ENCODE measurements around the gene CNTNAP2. TPM values are rescaled to one million over a fixed set of nuclear protein-coding genes. Genes with fewer than 3 reads are reported as not detected.

The CNTNAP2 gene
- total RNA-seq, 2 donors from 2014 or later: not detected

DNA sequence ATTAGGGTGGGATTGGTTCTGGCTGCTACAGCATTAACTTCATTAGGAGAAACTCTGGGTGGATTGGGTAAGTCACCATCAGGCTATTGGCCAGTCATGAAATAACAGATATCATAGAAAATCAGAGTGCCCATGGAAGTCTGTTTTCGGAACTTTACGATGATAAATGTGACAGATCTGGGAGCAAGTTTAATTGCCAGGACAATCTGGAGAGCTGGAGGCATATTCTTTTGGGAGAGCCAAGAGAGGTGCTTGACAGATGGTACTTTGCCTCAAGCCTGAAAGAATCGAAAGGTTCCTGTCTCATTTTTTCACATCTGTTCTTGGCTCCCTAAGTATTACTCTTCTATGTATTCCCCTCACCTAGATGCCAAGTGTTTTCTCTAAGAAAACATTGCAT, 369.9 kb downstream of the CNTNAP2 start:
- ATAC-seq (replicated peaks): no peak
- Mint-ChIP-seq H3K9me3 (peaks cover 12% of the 10 kb centered on the region), H3K27ac (no peak overlapping the region), H3K27me3 (peaks cover 3% of the 10 kb centered on the region), H3K4me1 (no peaks in the 10 kb centered on the region), H3K36me3 (ENCODE audit: low read depth) (no peaks in the 10 kb centered on the region), H3K4me3 (no peak overlapping the region)

DNA sequence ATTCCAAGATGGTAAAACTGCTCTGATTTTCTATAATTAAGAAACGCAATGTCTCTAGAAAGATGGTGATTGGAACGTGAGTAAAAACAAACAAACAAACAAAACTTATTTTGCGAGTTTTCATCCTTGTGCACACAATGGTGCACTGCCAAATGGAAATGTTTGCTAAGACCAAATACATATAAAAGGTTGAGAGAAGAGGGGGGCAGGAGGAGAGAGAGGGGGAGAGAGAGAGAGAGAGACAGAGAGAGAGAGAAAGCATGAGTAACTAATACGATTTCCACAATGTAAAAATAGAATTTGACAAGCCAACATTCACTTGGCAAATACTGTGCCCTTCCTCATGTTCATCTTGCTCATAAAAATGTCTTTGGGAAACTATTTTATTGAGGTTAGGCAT, 375.4 kb downstream of the CNTNAP2 start:
- Mint-ChIP-seq H3K4me3 (no peak overlapping the region), H3K36me3 (ENCODE audit: low read depth) (no peaks in the 10 kb centered on the region), H3K4me1 (no peaks in the 10 kb centered on the region), H3K27ac (no peak overlapping the region), H3K9me3 (peaks cover 22% of the 10 kb centered on the region), H3K27me3 (peaks cover 3% of the 10 kb centered on the region)
- no peak for ATAC-seq (replicated peaks)

DNA sequence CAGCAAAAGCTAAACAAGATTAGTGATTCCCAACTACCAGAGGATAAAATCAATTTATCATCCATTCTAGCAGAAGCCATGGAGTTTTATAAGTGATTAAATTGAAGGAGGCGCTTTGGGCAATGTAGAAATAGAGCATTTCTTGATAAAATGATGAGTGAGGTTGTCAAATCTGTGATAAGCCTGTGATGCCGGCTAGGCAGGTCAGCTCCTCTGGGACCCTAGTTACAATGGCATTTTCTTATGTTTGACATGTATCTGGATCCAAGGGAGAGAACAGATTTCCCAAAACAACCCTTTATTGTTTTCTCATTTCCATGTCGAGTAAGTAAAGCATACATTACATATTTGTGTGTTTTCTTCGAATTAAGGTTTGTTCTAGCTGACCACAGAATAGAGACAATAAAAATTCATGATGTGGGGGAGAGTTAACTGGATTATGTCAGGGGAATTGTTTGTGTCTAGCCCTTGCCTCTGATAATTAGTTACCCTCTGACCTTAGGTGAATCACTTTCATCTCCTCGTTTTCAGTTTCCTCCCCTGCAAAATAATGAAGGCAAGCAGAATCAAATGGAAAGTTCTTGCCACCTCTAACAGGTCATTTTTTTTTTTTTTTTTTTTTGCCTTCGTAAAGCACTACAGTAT, 378.5 kb downstream of the CNTNAP2 start:
- H3K27ac Mint-ChIP-seq: no peak overlapping the region
- no peak overlapping the region for H3K4me3 Mint-ChIP-seq
- H3K4me1 Mint-ChIP-seq: no peaks in the 10 kb centered on the region
- peaks cover 10% of the 10 kb centered on the region for H3K9me3 Mint-ChIP-seq
- H3K27me3 Mint-ChIP-seq: no peaks in the 10 kb centered on the region
- ATAC-seq (replicated peaks): no peak
- no peaks in the 10 kb centered on the region for H3K36me3 Mint-ChIP-seq (ENCODE audit: low read depth)

DNA sequence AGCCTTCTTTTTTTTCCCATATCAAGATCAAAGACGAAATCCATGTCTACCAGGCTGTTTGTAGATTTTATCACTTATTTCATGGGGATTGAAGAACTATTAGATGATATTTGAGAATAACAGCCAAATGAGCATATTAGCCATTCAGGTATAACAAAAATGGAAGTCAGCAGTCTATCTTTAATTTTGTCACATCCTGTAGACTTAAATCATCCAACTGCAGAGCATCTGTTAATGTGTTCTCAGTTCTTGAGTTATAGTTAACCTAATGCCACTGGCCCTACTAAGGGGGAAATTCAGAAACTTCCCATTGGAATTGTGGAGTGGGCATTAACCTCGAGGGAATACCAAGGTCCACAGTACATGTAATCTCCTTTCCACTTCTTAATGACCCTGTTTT, 380.1 kb downstream of the CNTNAP2 start:
- Mint-ChIP-seq H3K27ac (no peak overlapping the region), H3K27me3 (no peaks in the 10 kb centered on the region), H3K9me3 (peaks cover 10% of the 10 kb centered on the region), H3K36me3 (ENCODE audit: low read depth) (no peaks in the 10 kb centered on the region), H3K4me1 (no peaks in the 10 kb centered on the region), H3K4me3 (no peak overlapping the region)
- no peak for ATAC-seq (replicated peaks)

DNA sequence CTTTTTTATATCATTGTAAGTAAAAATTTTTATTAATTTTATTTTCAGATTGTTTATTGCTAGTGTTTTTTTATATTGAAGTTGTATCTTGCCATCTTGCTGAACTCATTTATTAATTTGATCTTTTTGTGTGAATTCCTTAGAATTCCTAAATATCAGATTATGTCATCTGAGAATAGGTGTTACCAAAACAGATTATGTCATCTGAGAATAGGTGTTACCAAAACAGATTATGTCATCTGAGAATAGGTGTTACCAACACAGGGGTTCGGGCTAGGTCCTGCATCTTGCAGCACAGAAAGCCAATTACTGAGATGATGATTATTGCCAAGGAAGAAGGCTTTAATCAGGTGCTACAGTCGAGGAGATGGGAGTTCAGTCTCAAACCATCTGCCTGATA, 383.4 kb downstream of the CNTNAP2 start:
- Mint-ChIP-seq H3K9me3 (peaks cover 3% of the 10 kb centered on the region), H3K36me3 (ENCODE audit: low read depth) (no peaks in the 10 kb centered on the region), H3K27me3 (no peaks in the 10 kb centered on the region), H3K4me3 (no peak overlapping the region), H3K27ac (no peak overlapping the region), H3K4me1 (no peaks in the 10 kb centered on the region)
- no peak for ATAC-seq (replicated peaks)

DNA sequence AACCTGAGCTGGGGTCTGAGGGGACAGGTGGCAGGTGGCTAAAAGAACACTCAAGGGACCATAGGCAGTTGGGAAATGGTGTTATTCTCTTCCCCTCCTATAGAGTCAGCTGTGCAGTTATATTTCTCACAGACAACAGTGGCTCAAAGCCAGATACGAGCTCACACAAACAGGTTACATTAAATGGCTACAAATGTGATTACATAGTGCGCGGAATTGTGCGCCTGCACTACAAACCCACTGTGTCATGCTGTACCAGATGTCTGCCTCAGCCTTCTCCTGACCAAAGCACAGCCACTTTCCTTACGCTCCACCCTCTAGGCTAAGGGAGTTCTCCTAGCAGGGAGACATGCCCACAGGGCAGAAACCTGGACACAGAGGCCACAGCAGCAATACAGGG, 387.2 kb downstream of the CNTNAP2 start:
- no peak for ATAC-seq (replicated peaks)
- Mint-ChIP-seq H3K36me3 (ENCODE audit: low read depth) (no peaks in the 10 kb centered on the region), H3K4me3 (no peak overlapping the region), H3K27me3 (no peaks in the 10 kb centered on the region), H3K4me1 (no peaks in the 10 kb centered on the region), H3K27ac (no peak overlapping the region), H3K9me3 (peaks cover 3% of the 10 kb centered on the region)

DNA sequence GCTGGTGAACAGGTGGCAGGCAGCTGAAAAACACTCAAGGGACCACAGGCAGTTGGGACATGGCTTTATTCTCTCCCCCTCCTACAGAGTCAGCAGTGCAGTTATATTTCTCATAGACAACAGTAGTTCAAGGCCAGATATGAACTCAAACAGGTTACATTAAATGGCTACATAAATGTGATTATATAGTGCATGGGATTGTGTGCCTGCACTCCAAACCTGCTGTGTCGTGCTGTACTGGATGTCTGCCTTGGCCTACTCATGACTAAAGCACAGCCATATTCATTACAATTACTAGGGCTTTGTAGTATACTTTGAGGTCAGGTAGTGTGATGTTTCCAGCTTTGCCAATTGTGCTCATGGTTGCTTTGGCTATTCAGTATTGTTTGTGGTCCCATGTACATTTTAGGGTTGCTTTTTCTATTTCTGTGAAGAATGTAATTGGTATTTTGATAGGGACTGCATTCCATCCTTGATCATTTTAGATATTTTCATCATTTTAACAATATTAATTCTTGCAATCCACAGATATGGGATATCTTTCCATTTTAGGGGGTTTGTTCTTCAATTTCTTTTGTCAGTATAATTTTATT, 393.6 kb downstream of the CNTNAP2 start:
- peaks cover 18% of the 10 kb centered on the region for H3K9me3 Mint-ChIP-seq
- no peak overlapping the region for H3K4me3 Mint-ChIP-seq
- H3K27me3 Mint-ChIP-seq: no peaks in the 10 kb centered on the region
- no peaks in the 10 kb centered on the region for H3K36me3 Mint-ChIP-seq (ENCODE audit: low read depth)
- no peak overlapping the region for H3K27ac Mint-ChIP-seq
- no peaks in the 10 kb centered on the region for H3K4me1 Mint-ChIP-seq
- no peak for ATAC-seq (replicated peaks)

DNA sequence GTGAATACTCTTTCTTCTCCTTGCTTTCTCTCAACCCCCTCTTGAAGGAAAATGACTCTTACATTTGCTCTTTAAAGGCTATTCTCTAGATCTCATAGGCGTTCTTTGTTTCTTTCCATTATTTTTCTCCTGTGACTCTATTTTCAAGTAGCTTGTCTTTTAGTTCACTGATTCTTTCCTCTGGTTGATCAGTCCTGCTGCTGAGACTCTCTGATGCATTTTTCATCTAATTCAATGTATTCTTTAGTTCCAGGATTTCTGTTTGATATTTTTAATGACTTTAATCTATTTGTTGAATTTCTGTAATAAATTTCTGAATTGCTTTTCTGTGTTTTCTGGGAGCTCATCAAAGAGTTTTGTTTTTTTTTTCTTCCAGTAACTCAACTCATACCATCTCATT, 397.7 kb downstream of the CNTNAP2 start:
- Mint-ChIP-seq H3K27me3 (no peaks in the 10 kb centered on the region), H3K36me3 (ENCODE audit: low read depth) (no peaks in the 10 kb centered on the region), H3K9me3 (peaks cover 17% of the 10 kb centered on the region), H3K4me3 (no peak overlapping the region), H3K4me1 (no peaks in the 10 kb centered on the region), H3K27ac (no peak overlapping the region)
- no peak for ATAC-seq (replicated peaks)

DNA sequence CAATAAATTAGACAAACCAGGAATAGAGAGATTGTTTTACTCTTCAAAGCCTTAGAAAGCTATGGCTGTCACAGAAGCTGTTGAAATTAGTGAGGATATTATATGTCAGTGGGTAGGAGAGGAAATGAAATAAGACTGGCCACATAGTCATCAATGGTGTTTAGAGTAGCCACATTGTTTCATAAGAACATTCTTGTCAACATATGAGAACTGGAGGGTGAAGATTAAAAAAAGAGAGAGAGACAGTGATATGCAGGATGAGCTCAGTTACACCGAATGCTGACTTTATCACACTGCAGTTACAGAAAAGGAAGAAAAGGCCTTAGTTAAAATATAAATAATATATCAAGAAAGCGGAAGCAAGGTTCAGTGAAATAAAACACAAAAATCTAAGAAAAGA, 412.0 kb downstream of the CNTNAP2 start:
- no peaks in the 10 kb centered on the region for H3K36me3 Mint-ChIP-seq (ENCODE audit: low read depth)
- H3K4me3 Mint-ChIP-seq: no peak overlapping the region
- H3K4me1 Mint-ChIP-seq: no peaks in the 10 kb centered on the region
- no peak overlapping the region for H3K27ac Mint-ChIP-seq
- H3K27me3 Mint-ChIP-seq: no peaks in the 10 kb centered on the region
- H3K9me3 Mint-ChIP-seq: peaks cover 13% of the 10 kb centered on the region
- no peak for ATAC-seq (replicated peaks)

DNA sequence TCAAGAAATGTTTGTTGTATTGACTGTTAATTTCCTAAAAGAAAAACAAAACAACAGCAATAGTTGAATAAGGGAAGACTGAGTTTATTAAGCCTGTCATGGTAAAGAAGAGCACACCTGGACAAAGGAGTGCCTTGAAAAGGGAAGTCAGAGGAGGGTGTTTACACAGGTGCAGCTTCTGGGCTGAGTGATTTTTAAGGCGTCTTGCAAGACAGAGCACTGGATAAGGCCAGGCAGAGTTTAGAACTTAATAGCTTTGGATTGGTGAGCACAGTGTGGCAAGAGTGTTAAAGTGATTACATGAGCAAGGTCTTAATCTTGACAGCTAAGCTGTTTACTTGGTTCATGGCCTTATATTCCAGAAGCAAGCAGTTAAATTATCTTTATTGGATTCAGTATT, 423.2 kb downstream of the CNTNAP2 start:
- no peak for ATAC-seq (replicated peaks)
- Mint-ChIP-seq H3K27ac (no peak overlapping the region), H3K27me3 (no peaks in the 10 kb centered on the region), H3K36me3 (ENCODE audit: low read depth) (no peaks in the 10 kb centered on the region), H3K4me3 (no peak overlapping the region), H3K9me3 (peaks cover 17% of the 10 kb centered on the region), H3K4me1 (no peaks in the 10 kb centered on the region)

DNA sequence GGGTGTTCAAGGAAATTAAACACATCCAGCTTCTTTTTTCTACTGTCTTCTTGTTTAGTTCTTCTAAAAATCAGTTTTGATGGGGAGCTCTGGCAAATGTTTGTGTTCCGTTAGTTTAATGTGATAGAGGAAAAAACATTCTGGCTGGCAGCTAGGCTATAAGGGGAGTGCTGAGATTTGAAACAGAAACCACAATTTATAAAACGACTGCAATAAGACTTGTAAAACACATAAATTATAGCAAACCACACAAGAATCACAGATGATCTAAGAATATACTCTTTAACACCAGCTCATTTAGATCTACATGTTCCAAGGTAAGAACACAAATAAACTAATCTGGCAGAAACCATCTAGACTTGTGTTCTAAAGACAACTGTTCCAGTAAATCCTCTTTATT, 425.5 kb downstream of the CNTNAP2 start:
- H3K27ac Mint-ChIP-seq: no peak overlapping the region
- ATAC-seq (replicated peaks): no peak

DNA sequence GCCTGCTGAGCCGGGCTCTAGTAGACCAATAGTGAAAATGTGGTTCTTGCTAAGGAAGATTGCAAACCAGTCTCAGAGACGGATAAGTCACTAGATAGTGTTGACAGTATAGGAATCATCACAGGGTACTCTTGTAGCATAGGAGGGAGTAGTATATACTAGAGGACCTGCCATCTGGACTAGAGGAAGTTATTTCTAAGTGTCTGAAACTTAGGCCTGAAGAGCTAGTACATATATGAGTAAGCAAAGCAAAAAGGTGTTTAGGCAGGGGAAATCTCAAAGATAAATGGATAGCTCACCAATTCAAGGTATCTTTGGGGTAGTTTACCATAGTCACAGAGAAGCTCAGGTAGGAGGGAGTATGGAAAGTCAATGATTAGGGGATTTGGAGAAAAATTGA, 428.1 kb downstream of the CNTNAP2 start:
- peaks cover 14% of the 10 kb centered on the region for H3K9me3 Mint-ChIP-seq
- H3K27me3 Mint-ChIP-seq: no peaks in the 10 kb centered on the region
- ATAC-seq (replicated peaks): no peak
- H3K36me3 Mint-ChIP-seq (ENCODE audit: low read depth): no peaks in the 10 kb centered on the region
- no peak overlapping the region for H3K27ac Mint-ChIP-seq
- H3K4me3 Mint-ChIP-seq: no peak overlapping the region
- H3K4me1 Mint-ChIP-seq: no peaks in the 10 kb centered on the region

More for the DNA sequence above, 425.5 kb downstream of the CNTNAP2 start:
- Mint-ChIP-seq H3K9me3 (peaks cover 19% of the 10 kb centered on the region), H3K4me3 (no peak overlapping the region), H3K36me3 (ENCODE audit: low read depth) (no peaks in the 10 kb centered on the region), H3K4me1 (no peaks in the 10 kb centered on the region), H3K27me3 (no peaks in the 10 kb centered on the region)

DNA sequence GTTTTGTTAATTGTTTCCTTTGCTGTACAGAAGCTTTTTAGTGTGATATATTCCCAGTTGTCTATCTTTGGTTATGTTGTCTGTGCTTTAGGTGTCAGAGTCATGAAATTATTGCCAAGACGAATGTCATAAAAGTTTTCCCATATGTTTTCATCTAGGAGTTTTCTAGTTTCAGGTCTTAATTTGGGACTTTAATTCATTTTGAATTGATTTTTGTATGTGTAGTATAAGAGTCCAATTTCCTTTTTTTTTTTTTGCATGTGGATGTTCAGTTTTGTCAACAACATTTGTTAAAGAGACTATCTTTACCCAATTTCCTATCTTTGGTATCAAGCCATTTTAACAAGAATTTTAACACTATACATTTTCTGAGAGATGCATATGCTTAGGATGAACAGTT, 432.2 kb downstream of the CNTNAP2 start:
- Mint-ChIP-seq H3K27ac (no peak overlapping the region), H3K9me3 (peaks cover 33% of the 10 kb centered on the region), H3K27me3 (no peaks in the 10 kb centered on the region), H3K4me1 (no peaks in the 10 kb centered on the region), H3K36me3 (ENCODE audit: low read depth) (no peaks in the 10 kb centered on the region), H3K4me3 (no peak overlapping the region)
- no peak for ATAC-seq (replicated peaks)

DNA sequence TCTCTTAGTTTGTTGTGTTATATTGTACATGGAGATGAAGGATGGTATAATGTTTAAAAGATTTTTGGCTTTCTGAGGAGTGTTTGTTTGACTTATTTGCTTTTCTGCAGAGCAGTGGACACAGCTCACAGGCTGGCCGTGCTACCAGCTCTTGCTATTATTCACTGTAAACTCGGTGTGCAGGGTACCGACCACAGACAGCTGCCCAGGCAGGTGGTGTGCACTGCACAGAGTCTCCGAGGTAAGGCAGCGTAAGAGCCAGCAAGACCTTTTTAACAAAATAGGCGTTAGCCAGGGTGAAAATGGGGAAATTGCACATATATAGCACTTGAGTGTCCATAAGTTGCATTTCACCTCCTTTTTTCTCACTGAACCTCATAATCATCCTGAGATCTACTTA, 438.0 kb downstream of the CNTNAP2 start:
- no peaks in the 10 kb centered on the region for H3K4me1 Mint-ChIP-seq
- H3K36me3 Mint-ChIP-seq (ENCODE audit: low read depth): no peaks in the 10 kb centered on the region
- no peaks in the 10 kb centered on the region for H3K27me3 Mint-ChIP-seq
- no peak for ATAC-seq (replicated peaks)
- no peak overlapping the region for H3K27ac Mint-ChIP-seq
- H3K9me3 Mint-ChIP-seq: peaks cover 36% of the 10 kb centered on the region
- H3K4me3 Mint-ChIP-seq: no peak overlapping the region

DNA sequence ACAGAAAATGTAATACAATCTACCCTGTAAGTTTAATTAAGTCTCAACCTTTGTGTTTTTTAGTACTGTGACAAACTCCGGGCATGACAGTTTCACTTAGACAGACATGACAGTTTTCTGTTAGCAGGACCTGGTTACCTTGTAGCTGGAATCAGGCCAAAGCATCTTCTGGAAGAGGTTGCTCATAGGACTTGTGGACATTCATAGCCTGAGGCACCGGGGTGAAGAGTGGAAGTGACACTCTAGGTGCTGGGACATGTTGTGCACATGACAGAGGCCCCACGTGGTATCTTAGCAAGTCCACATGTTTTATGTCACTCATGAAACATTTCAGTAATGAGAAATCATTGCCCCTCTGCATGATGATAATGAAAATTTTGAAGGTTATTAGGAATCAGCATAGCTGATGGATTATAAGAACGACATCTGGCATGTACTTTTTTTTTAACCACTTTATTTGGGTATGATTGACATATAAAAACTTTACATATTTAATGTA, 441.4 kb downstream of the CNTNAP2 start:
- no peaks in the 10 kb centered on the region for H3K27me3 Mint-ChIP-seq
- ATAC-seq (replicated peaks): no peak
- no peak overlapping the region for H3K27ac Mint-ChIP-seq
- no peaks in the 10 kb centered on the region for H3K36me3 Mint-ChIP-seq (ENCODE audit: low read depth)
- no peak overlapping the region for H3K4me3 Mint-ChIP-seq
- H3K9me3 Mint-ChIP-seq: peaks cover 15% of the 10 kb centered on the region
- H3K4me1 Mint-ChIP-seq: no peaks in the 10 kb centered on the region

Data from activated T-helper 17 cell treated with anti-CD3 and anti-CD28 coated beads, Interleukin-2, amount 50 U/mL, for 72 hours (primary cell).